DOHH2 (cell line): ENCODE measurements around the gene PEX1.
"Not testable (repeated sequence)": the region's sequence is repeated elsewhere in the genome, so short reads cannot be mapped to it uniquely, and the experiment has no call there.

Source experiments
- EZH2phosphoT487 ChIP-seq: fragments of 200-600 bp; sonication (generic); IDR thresholded peaks from 2 replicates; pipeline ENCODE4 v1.6.1; 2017; ENCODE audit warnings: borderline replicate concordance, mild to moderate bottlenecking, antibody characterized with exemption, low read length, moderate library complexity, mixed read lengths
- TF ChIP-seq, protein P1 (sequence below): fragments of 200-600 bp; sonication (generic); IDR thresholded peaks from one replicate; pipeline ENCODE4 v1.5.1; 2014; ENCODE audit warnings: antibody characterized with exemption, mild to moderate bottlenecking, low read depth, low read length; ENCODE audit not compliant: poor library complexity, severe bottlenecking

GRCh38 chr7:92543542-92543941 lies 15.2 kb upstream of the PEX1 start:
- TF ChIP-seq, protein P1, sequence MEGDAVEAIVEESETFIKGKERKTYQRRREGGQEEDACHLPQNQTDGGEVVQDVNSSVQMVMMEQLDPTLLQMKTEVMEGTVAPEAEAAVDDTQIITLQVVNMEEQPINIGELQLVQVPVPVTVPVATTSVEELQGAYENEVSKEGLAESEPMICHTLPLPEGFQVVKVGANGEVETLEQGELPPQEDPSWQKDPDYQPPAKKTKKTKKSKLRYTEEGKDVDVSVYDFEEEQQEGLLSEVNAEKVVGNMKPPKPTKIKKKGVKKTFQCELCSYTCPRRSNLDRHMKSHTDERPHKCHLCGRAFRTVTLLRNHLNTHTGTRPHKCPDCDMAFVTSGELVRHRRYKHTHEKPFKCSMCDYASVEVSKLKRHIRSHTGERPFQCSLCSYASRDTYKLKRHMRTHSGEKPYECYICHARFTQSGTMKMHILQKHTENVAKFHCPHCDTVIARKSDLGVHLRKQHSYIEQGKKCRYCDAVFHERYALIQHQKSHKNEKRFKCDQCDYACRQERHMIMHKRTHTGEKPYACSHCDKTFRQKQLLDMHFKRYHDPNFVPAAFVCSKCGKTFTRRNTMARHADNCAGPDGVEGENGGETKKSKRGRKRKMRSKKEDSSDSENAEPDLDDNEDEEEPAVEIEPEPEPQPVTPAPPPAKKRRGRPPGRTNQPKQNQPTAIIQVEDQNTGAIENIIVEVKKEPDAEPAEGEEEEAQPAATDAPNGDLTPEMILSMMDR: not testable (repeated sequence)
- TF ChIP-seq EZH2phosphoT487: not testable (repeated sequence)
